ENCODE measurements around the gene A2M.

Gene A2M

GRCh38 chr12:9120487-9121184, 4.9 kb upstream of the A2M start:
- no peak overlapping the region for H4K12ac ChIP-seq (ENCODE audit: low read depth, low read length)
- H2AK5ac ChIP-seq (ENCODE audit: low read length) = no peak overlapping the region
- no peak overlapping the region for H2BK5ac ChIP-seq (ENCODE audit: low read depth, low read length, poor library complexity)
- H3K79me1 ChIP-seq (ENCODE audit: low read length) = no peaks in the 10 kb centered on the region
- H4K8ac ChIP-seq (ENCODE audit: low read depth, low read length) = no peak overlapping the region
- H2AFZ ChIP-seq (ENCODE audit: insufficient read depth, low read length, poor library complexity) = no peak overlapping the region
- H3K27me3 ChIP-seq (ENCODE audit: insufficient read depth, low read length) = no peaks in the 10 kb centered on the region
- no peak overlapping the region for H3K18ac ChIP-seq (ENCODE audit: low read length)
- H3K27ac ChIP-seq (ENCODE audit: low read depth, low read length) = no peak overlapping the region
- no peaks in the 10 kb centered on the region for H3K79me2 ChIP-seq (ENCODE audit: control insufficient read depth, insufficient read depth, low read length, poor library complexity)
- H3K4ac ChIP-seq (ENCODE audit: low read depth, low read length) = no peak overlapping the region
- no peak overlapping the region for H4K91ac ChIP-seq (ENCODE audit: low read depth, low read length)
- H3K36me3 ChIP-seq (ENCODE audit: control insufficient read depth in 1 of 2, insufficient read depth in 2 of 2, low read length in 2 of 2) = no peaks in the 10 kb centered on the region
- no peak overlapping the region for H3K4me3 ChIP-seq (ENCODE audit: low read depth, low read length)
- H2BK12ac ChIP-seq (ENCODE audit: low read length) = no peak overlapping the region
- no peaks in the 10 kb centered on the region for H3K9me3 ChIP-seq (ENCODE audit: insufficient read depth, low read depth, low read length)
- H3K23ac ChIP-seq (ENCODE audit: low read length) = no peak overlapping the region
- no CpG with 5 or more reads among the region's 10 CpGs for WGBS (ENCODE audit: extremely low coverage, insufficient coverage, insufficient read length)
- H2BK120ac ChIP-seq (ENCODE audit: insufficient read depth, low read length, poor library complexity) = no peak overlapping the region
- H3K4me2 ChIP-seq (ENCODE audit: low read length) = no peak overlapping the region
- no peak overlapping the region for H3K14ac ChIP-seq (ENCODE audit: low read length)
- no peaks in the 10 kb centered on the region for H3K4me1 ChIP-seq (ENCODE audit: control insufficient read depth in 1 of 2, insufficient read depth in 2 of 2, low read length in 2 of 2)
- H3K9ac ChIP-seq (ENCODE audit: low read length) = no peak overlapping the region
- no peak for DNase-seq

- H2AK5ac ChIP-seq (ENCODE audit: low read length) = no peak overlapping the region
- no peaks in the 10 kb centered on the region for H3K79me1 ChIP-seq (ENCODE audit: low read length)
- H4K91ac ChIP-seq (ENCODE audit: low read depth, low read length) = no peak overlapping the region
- no peak overlapping the region for H4K8ac ChIP-seq (ENCODE audit: low read depth, low read length)
- H3K27me3 ChIP-seq (ENCODE audit: insufficient read depth, low read length) = no peaks in the 10 kb centered on the region
- H3K79me2 ChIP-seq (ENCODE audit: control insufficient read depth, insufficient read depth, low read length, poor library complexity) = no peaks in the 10 kb centered on the region
- H3K4ac ChIP-seq (ENCODE audit: low read depth, low read length) = no peak overlapping the region
- no peak overlapping the region for H2AFZ ChIP-seq (ENCODE audit: insufficient read depth, low read length, poor library complexity)
- no peak overlapping the region for H3K18ac ChIP-seq (ENCODE audit: low read length)
- WGBS (ENCODE audit: extremely low coverage, insufficient coverage, insufficient read length) = no CpG with 5 or more reads among the region's 3 CpGs
- no peaks in the 10 kb centered on the region for H3K9me3 ChIP-seq (ENCODE audit: insufficient read depth, low read depth, low read length)
- no peak overlapping the region for H4K12ac ChIP-seq (ENCODE audit: low read depth, low read length)
- no peak overlapping the region for H3K4me3 ChIP-seq (ENCODE audit: low read depth, low read length)
- H3K9ac ChIP-seq (ENCODE audit: low read length) = no peak overlapping the region
- H3K4me2 ChIP-seq (ENCODE audit: low read length) = no peak overlapping the region
- no peaks in the 10 kb centered on the region for H3K4me1 ChIP-seq (ENCODE audit: control insufficient read depth in 1 of 2, insufficient read depth in 2 of 2, low read length in 2 of 2)
- H3K27ac ChIP-seq (ENCODE audit: low read depth, low read length) = no peak overlapping the region
- H3K14ac ChIP-seq (ENCODE audit: low read length) = no peak overlapping the region
- H2BK120ac ChIP-seq (ENCODE audit: insufficient read depth, low read length, poor library complexity) = no peak overlapping the region
- DNase-seq = peak; percentile 27 to 40
- H3K23ac ChIP-seq (ENCODE audit: low read length) = no peak overlapping the region
- H3K36me3 ChIP-seq (ENCODE audit: control insufficient read depth in 1 of 2, insufficient read depth in 2 of 2, low read length in 2 of 2) = no peaks in the 10 kb centered on the region
- no peak overlapping the region for H2BK12ac ChIP-seq (ENCODE audit: low read length)
- H2BK5ac ChIP-seq (ENCODE audit: low read depth, low read length, poor library complexity) = no peak overlapping the region
Measured at GRCh38 chr12:9118158-9118557, 2.4 kb upstream of the A2M start.

- Histone ChIP-seq H3K4me1 (ENCODE audit: control insufficient read depth in 1 of 2, insufficient read depth in 2 of 2, low read length in 2 of 2) (no peaks in the 10 kb centered on the region), H3K79me1 (ENCODE audit: low read length) (no peaks in the 10 kb centered on the region), H4K91ac (ENCODE audit: low read depth, low read length) (no peak overlapping the region), H3K23ac (ENCODE audit: low read length) (no peak overlapping the region), H3K9ac (ENCODE audit: low read length) (no peak overlapping the region), H3K14ac (ENCODE audit: low read length) (no peak overlapping the region), H2AK5ac (ENCODE audit: low read length) (no peak overlapping the region), H3K4me3 (ENCODE audit: low read depth, low read length) (no peak overlapping the region), H3K27ac (ENCODE audit: low read depth, low read length) (no peak overlapping the region), H4K12ac (ENCODE audit: low read depth, low read length) (no peak overlapping the region), H3K18ac (ENCODE audit: low read length) (no peak overlapping the region), H3K4me2 (ENCODE audit: low read length) (no peak overlapping the region), H3K79me2 (ENCODE audit: control insufficient read depth, insufficient read depth, low read length, poor library complexity) (no peaks in the 10 kb centered on the region), H3K36me3 (ENCODE audit: control insufficient read depth in 1 of 2, insufficient read depth in 2 of 2, low read length in 2 of 2) (no peaks in the 10 kb centered on the region), H2BK12ac (ENCODE audit: low read length) (no peak overlapping the region), H3K27me3 (ENCODE audit: insufficient read depth, low read length) (no peaks in the 10 kb centered on the region), H2AFZ (ENCODE audit: insufficient read depth, low read length, poor library complexity) (no peak overlapping the region), H2BK120ac (ENCODE audit: insufficient read depth, low read length, poor library complexity) (no peak overlapping the region), H3K4ac (ENCODE audit: low read depth, low read length) (no peak overlapping the region), H2BK5ac (ENCODE audit: low read depth, low read length, poor library complexity) (no peak overlapping the region), H3K9me3 (ENCODE audit: insufficient read depth, low read depth, low read length) (no peaks in the 10 kb centered on the region), H4K8ac (ENCODE audit: low read depth, low read length) (no peak overlapping the region)
- peak in 1 of 2 donors; percentile 40 for DNase-seq
Measured at GRCh38 chr12:9114946-9115345, 773 bp downstream of the A2M start.

- no peak overlapping the region for H3K18ac ChIP-seq (ENCODE audit: low read length)
- H3K23ac ChIP-seq (ENCODE audit: low read length) = no peak overlapping the region
- no peak overlapping the region for H2AFZ ChIP-seq (ENCODE audit: insufficient read depth, low read length, poor library complexity)
- no peak overlapping the region for H3K4ac ChIP-seq (ENCODE audit: low read depth, low read length)
- H3K4me2 ChIP-seq (ENCODE audit: low read length) = no peak overlapping the region
- no peak overlapping the region for H2BK120ac ChIP-seq (ENCODE audit: insufficient read depth, low read length, poor library complexity)
- H3K9ac ChIP-seq (ENCODE audit: low read length) = no peak overlapping the region
- H3K4me3 ChIP-seq (ENCODE audit: low read depth, low read length) = no peak overlapping the region
- no peak overlapping the region for H2BK5ac ChIP-seq (ENCODE audit: low read depth, low read length, poor library complexity)
- H2BK12ac ChIP-seq (ENCODE audit: low read length) = no peak overlapping the region
- no peak overlapping the region for H4K91ac ChIP-seq (ENCODE audit: low read depth, low read length)
- H3K79me2 ChIP-seq (ENCODE audit: control insufficient read depth, insufficient read depth, low read length, poor library complexity) = no peaks in the 10 kb centered on the region
- no peak for DNase-seq
- no CpG with 5 or more reads among the region's 1 CpG for WGBS (ENCODE audit: extremely low coverage, insufficient coverage, insufficient read length)
- no peak overlapping the region for H3K14ac ChIP-seq (ENCODE audit: low read length)
- no peaks in the 10 kb centered on the region for H3K36me3 ChIP-seq (ENCODE audit: control insufficient read depth in 1 of 2, insufficient read depth in 2 of 2, low read length in 2 of 2)
- H4K12ac ChIP-seq (ENCODE audit: low read depth, low read length) = no peak overlapping the region
- no peak overlapping the region for H3K27ac ChIP-seq (ENCODE audit: low read depth, low read length)
- H2AK5ac ChIP-seq (ENCODE audit: low read length) = no peak overlapping the region
- H4K8ac ChIP-seq (ENCODE audit: low read depth, low read length) = no peak overlapping the region
- H3K4me1 ChIP-seq (ENCODE audit: control insufficient read depth in 1 of 2, insufficient read depth in 2 of 2, low read length in 2 of 2) = no peaks in the 10 kb centered on the region
- H3K9me3 ChIP-seq (ENCODE audit: insufficient read depth, low read depth, low read length) = no peaks in the 10 kb centered on the region
- H3K27me3 ChIP-seq (ENCODE audit: insufficient read depth, low read length) = no peaks in the 10 kb centered on the region
- no peaks in the 10 kb centered on the region for H3K79me1 ChIP-seq (ENCODE audit: low read length)
Measured at GRCh38 chr12:9113987-9114309, 1.8 kb downstream of the A2M start.
